Right ventricle myocardium inferior (tissue), 1 donor: ENCODE measurements around the gene DEPDC1B. TPM values are rescaled to one million over a fixed set of nuclear protein-coding genes. Genes with fewer than 3 reads are reported as not detected.
"Not testable (repeated sequence)": the region's sequence is repeated elsewhere in the genome, so short reads cannot be mapped to it uniquely, and the experiment has no call there.

ENCODE experiments used
- ATAC-seq: fragments of 200-7000 bp; cut with Tn5 transposase; one replicate; pipeline ENCODE4 v1.9.1; 2020; ENCODE audit warnings: mild to moderate bottlenecking, moderate library complexity
- DNase-seq: peaks from one replicate; pipeline ENCODE4 v3.0.0; 2021; ENCODE audit errors: missing footprints
- intact Hi-C: fragments of 100-400 bp; cut with DNase I; formaldehyde crosslinking; loops from one replicate; pipeline ENCODE4 v1.11.0; 2022
- long read RNA-seq: library from polyadenylated mRNA; unstranded; transcript quantifications from one replicate; pipeline ENCODE4 v2.0.0, GENCODE V29; 2021
- total RNA-seq: library from RNA; stranded (reverse); fragmentation: NEBNext Ultra II Directional; extraction: Animal tissue kit (Norgen Biotek cat#: 25700); gene quantifications from one replicate; pipeline ENCODE4 v1.2.1, GENCODE V29; 2021
- donor health status: DM: no; HTN: yes; CAD: no; lungs with severe emphysema.

The DEPDC1B gene
- 0.22 TPM for total RNA-seq
- long read RNA-seq: 0 reads

- DNase-seq (peak; percentile 93), ATAC-seq (peak; percentile 93)
- intact Hi-C loops: no loop called here
Observed at GRCh38 chr5:60699609-60700415, at the start of gene DEPDC1B. TSS of gene DEPDC1B (minus strand) at chr5:60700166. CDS start at chr5:60700093, 73 bp downstream.

DNA sequence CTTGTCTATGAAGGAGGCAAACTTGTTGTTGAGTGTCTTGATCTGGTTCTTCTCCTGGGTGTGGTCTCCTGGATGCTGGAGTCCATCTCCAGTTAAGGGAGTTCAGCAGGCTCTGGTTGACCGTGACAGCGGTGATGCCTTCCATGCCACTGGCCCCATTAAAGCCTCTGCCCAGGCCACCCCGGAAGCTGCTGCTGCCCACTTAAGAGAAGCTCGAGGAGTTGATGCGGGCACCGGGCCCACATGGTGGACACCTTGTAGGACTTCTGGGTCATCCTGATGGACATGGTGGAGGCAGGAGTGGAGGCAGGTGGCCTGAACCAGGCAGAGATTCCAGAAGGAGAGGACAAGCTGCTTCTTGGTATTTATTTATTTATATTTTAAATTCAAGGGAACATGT, 44.7 kb upstream of the DEPDC1B start:
- no peak for DNase-seq
- no peak for ATAC-seq
- intact Hi-C loops: no loop called here

- no peak for ATAC-seq
- intact Hi-C loops: no loop called here
- DNase-seq: no peak
Observed at GRCh38 chr5:60743511-60744314, 43.7 kb upstream of the DEPDC1B start.

GRCh38 chr5:60740322-60740721, 40.4 kb upstream of the DEPDC1B start:
- ATAC-seq: no peak
- DNase-seq: no peak
- intact Hi-C loops: no loop called here

DNA sequence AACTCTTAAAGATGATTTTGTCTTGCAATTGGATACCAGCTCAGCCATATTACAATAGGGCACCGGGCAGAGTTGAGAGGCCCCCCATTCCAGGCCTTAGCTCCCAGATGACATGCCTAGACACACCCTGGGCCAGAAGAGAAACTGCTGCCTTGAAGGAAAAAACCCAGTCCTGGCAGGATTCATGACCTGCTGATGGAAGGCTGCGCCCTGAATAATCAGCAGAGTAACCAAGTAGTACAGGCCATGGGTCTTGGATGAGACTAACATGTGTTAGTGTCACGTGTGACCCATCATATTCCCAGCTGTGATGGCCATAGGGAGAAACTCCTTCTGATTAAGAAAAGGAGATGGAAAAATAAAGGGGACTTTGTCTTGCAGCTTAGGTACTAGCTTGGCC, 39.0 kb upstream of the DEPDC1B start:
- DNase-seq (no peak), ATAC-seq (no peak)
- intact Hi-C loops: no loop called here

GRCh38 chr5:60738461-60738860, 38.5 kb upstream of the DEPDC1B start:
- intact Hi-C loops: no loop called here
- DNase-seq (no peak), ATAC-seq (no peak)

GRCh38 chr5:60730858-60731257, 30.9 kb upstream of the DEPDC1B start:
- ATAC-seq, DNase-seq, intact Hi-C loops: not testable (repeated sequence)

DNA sequence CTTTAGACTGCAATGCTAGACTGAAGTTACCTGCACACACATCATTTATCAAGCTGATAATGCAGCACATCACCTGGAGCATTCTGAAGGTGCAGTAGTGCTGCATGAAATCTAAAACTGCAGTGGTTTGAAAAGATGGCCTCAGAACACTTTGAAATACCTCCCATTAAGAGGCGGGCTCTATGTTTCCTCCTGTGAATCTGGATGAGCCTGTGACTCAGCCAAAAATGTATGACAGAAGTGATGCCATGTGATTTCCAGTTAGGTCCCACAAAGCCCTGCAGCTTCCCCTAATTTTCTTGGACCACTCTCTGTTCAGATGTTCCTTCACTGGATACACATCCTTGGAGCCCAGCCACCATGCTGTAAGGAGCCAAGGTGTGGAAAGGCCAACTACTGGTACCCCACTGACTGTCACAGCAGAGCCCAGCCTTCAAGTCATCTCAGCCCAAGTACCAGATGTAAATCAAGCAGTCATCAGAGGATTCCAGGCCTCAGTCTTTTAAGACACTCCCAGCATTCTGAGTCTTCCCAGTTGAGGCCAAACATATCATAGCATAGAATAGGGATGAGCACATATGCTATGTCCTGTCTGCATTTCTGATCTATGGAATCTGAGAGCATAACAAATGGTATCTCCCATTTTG, 27.2 kb upstream of the DEPDC1B start:
- ATAC-seq (no peak), DNase-seq (no peak)
- intact Hi-C loops: no loop called here

DNA sequence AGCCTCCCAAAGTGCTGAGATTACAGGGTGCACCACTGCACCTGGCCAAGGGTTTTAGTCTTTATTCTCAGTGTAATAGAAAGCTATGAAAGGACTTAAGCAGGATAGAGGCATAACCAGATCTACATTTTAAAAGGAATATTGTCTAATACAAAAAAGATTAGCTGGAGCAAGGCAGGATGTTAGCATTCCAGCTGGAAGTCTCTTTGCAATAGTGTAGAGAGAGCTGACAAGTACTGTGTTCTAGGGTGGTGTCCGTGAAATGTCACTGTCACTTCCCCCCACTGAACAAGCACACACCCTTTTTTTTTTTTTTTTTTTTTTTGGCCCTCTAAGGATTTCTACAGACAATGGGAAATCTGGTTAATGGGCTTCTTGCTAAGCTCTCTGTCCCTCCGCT, 24.2 kb upstream of the DEPDC1B start:
- DNase-seq: no peak
- intact Hi-C loops: no loop called here
- ATAC-seq: no peak

DNA sequence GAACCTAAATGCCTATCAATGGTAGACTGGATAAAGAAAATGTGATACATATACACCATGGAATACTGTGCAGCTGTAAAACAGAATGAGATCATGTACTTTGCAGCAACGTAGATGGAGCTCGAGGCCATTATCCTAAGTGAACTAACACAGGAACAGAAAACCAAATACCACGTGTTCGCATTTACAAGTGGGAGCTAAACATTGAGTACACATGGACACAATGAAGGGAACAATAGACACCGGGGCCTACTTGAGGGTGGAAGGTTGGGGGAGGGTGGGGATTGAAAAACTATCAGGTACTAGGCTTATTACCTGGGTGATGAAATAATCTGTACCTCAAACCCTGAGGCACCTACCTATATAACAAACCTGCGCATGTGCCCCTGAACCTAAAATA, 22.4 kb upstream of the DEPDC1B start:
- DNase-seq: no peak
- intact Hi-C loops: no loop called here
- no peak for ATAC-seq

GRCh38 chr5:60719329-60719728, 19.4 kb upstream of the DEPDC1B start:
- intact Hi-C loops: no loop called here
- no peak for ATAC-seq
- no peak for DNase-seq

DNA sequence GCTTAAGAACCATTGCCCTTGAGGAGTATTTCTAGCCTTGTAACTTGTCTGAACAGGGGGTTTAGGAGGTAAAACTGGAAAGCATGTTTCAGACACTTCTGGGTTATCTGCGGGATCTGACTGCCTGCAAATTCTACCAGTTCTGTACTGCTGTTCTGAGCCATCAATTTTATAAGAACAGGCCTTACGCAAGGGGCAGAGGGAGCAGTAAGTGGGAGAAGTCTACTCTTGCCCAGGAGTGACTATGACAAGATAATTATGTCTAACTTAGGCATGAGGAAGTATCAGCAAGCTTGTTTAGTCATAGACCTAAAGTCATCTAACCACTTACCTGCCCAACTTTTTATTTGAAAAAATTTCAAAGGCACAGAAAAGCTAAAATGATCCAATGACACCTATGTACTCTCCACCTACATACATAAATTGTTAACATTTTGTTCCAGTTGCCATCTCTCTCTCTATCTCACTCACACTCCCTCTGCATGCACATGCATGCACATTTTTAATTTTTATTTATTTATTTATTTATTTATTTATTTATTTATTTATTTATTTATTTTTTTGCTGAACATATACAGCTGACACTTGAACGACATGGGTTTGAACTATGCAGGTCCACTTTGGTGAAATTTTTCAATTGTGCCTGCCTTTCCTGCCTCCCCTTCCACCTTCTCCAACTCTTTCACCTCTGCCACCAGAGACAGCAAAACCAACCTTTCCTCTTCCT, 18.4 kb upstream of the DEPDC1B start:
- ATAC-seq (no peak), DNase-seq (no peak)
- intact Hi-C loops: no loop called here

DNA sequence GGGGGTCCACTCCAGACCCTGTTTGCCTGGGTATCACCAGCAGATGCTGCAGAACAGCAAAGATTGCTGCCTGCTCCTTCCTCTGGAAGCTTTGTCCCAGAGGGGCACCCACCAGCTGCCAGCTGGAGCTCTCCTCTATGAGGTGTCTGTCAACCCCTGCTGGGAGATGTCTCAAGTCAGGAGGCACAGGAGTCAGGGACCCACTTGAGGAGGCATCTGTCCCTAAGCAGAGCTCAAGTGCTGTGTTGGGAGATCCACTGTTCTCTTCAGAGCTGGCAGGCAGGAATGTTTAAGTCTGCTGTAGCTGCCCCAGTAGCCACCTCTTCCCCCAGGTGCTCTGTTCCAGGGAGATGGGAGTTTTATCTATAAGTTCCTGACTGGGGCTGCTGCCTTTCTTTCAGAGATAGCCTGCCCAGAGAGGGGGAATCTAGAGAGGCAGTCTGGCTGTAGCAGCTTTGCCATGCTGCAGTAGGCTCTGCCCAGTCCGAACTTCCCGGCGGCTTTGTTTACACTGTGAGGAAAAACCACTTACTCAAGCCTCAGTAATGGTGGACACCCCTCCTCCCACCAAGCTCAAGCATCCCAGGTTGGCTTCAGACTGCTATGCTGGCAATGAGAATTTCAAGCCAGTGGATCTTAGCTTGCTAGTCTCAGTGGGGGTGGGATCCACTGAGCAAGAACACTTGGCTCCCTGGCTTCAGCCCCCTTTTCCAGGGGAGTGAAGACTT, 15.4 kb upstream of the DEPDC1B start:
- intact Hi-C loops, ATAC-seq, DNase-seq: not testable (repeated sequence)

- DNase-seq (no peak), ATAC-seq (no peak)
- intact Hi-C loops: no loop called here
Observed at GRCh38 chr5:60712950-60713349, 13.0 kb upstream of the DEPDC1B start.

DNA sequence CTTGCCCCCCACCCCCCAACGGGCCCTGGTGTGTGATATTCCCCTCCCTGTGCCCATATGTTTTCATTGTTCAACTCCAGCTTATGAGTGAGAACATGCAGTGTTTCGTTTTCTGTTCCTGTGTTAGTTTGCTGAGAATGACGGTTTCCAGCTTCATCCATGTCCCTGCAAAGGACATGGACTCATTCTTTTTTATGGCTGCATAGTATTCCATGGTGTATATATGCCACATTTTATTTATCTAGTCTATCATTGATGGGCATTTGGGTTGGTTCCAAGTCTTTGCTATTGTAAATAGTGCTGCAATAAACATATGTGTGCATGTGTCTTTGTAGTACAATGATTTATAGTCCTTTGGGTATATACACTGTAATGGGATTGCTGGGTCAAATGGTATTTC, 11.9 kb upstream of the DEPDC1B start:
- intact Hi-C loops, DNase-seq, ATAC-seq: not testable (repeated sequence)

- intact Hi-C loops: no loop called here
- ATAC-seq (no peak), DNase-seq (no peak)
Observed at GRCh38 chr5:60710362-60710761, 10.4 kb upstream of the DEPDC1B start.

DNA sequence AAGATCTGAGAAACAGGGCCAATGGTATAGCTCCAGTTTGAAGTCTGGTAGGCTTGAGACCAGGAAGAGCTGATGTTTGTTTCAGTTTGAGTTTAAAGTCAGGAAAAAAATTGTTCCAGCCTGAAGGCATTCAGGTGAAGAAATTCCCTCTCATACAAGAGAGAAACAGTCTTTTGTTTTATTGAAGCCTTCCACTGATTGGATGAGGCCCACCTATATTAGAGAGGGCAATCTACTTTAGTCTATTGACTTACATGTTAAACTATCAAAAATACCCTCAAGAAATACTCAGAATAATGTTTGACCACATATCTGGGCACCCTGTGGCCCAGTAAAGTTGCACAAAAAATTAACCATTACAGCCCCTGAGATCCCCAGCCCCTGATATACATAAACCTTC, 5.2 kb upstream of the DEPDC1B start:
- ATAC-seq (no peak), DNase-seq (no peak)
- intact Hi-C loops: no loop called here

GRCh38 chr5:60703944-60704343, 4.0 kb upstream of the DEPDC1B start:
- intact Hi-C loops: no loop called here
- no peak for ATAC-seq
- DNase-seq: no peak
